SU-DHL-6 (cell line): ENCODE data around the gene BICD1.

Experiments
- EZH2phosphoT487 ChIP-seq: fragments of 200-600 bp; sonication (generic), shearing (Covaris generic); conservative IDR thresholded peaks from 2 replicates; pipeline ENCODE4 v1.6.1; 2018; ENCODE audit warnings: mild to moderate bottlenecking, antibody characterized with exemption, low read length, moderate library complexity, mixed read lengths
- TF ChIP-seq, protein P1 (sequence below): fragments of 200-600 bp; sonication (generic); IDR thresholded peaks from one replicate; pipeline ENCODE4 v1.5.1; 2017; ENCODE audit warnings: antibody characterized with exemption, mild to moderate bottlenecking, low read length, moderate library complexity; ENCODE audit not compliant: insufficient read depth, poor library complexity, severe bottlenecking

DNA sequence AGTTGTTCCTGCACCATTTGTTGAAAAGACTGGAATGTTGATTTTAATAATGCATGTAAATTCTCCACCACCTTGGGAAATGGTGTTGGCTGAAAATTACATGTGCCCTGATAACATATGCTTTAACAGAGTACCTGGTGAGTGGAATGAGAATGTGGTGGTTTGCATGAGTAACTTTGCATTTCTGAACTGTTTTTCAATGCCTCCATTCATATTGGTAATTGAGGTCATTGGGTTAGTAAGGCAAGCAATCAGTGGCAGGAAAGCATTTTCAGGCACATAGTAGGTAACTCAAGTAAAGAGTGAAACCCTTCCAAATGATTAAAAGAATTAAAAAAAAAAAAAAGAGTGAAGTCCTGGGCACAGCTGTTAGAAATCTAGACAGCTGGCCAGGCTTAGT, 32.2 kb upstream of the BICD1 start:
- TF ChIP-seq, protein P1, sequence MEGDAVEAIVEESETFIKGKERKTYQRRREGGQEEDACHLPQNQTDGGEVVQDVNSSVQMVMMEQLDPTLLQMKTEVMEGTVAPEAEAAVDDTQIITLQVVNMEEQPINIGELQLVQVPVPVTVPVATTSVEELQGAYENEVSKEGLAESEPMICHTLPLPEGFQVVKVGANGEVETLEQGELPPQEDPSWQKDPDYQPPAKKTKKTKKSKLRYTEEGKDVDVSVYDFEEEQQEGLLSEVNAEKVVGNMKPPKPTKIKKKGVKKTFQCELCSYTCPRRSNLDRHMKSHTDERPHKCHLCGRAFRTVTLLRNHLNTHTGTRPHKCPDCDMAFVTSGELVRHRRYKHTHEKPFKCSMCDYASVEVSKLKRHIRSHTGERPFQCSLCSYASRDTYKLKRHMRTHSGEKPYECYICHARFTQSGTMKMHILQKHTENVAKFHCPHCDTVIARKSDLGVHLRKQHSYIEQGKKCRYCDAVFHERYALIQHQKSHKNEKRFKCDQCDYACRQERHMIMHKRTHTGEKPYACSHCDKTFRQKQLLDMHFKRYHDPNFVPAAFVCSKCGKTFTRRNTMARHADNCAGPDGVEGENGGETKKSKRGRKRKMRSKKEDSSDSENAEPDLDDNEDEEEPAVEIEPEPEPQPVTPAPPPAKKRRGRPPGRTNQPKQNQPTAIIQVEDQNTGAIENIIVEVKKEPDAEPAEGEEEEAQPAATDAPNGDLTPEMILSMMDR = no peak
- TF ChIP-seq EZH2phosphoT487 = no peak
